Liver (tissue), 3 donors: ENCODE results near the gene VWDE.

ENCODE experiments used
- ATF3 ChIP-seq: IDR thresholded peaks from 2 replicates; pipeline ENCODE4 v1.6.1; 2016; ENCODE audit warnings: antibody characterized with exemption
- CTCF ChIP-seq: fragments of 150-350 bp; IDR thresholded peaks from 2 replicates; pipeline ENCODE4 v1.5.1; 2017; ENCODE audit warnings: improper control_type of control experiment, low read depth, low read length; ENCODE audit not compliant: missing input control
- FOXA1 ChIP-seq: IDR thresholded peaks from 2 replicates; pipeline ENCODE4 v1.6.1; 2016; ENCODE audit warnings: antibody characterized with exemption
- GABPA ChIP-seq, 2 donors: IDR thresholded peaks in 1 of 2; conservative IDR thresholded peaks in 1 of 2; 2 replicates each; pipeline ENCODE4 v1.6.1; 2016; ENCODE audit warnings: antibody characterized with exemption in 2 of 2, mild to moderate bottlenecking in 1 of 2, moderate library complexity in 1 of 2
- MAX ChIP-seq: IDR thresholded peaks from 2 replicates; pipeline ENCODE4 v1.6.1; 2016; ENCODE audit warnings: antibody characterized with exemption
- NR2F2 ChIP-seq: IDR thresholded peaks from 2 replicates; pipeline ENCODE4 v1.6.1; 2016; ENCODE audit warnings: antibody characterized with exemption
- RAD21 ChIP-seq, 2 donors: IDR thresholded peaks; 2 replicates each; pipeline ENCODE4 v1.6.1; 2016; ENCODE audit warnings: antibody characterized with exemption in 2 of 2, mild to moderate bottlenecking in 2 of 2
- REST ChIP-seq: IDR thresholded peaks from 2 replicates; pipeline ENCODE4 v1.6.1; 2016; ENCODE audit warnings: antibody characterized with exemption, mild to moderate bottlenecking
- RXRA ChIP-seq, 2 donors: IDR thresholded peaks; 2 replicates each; pipeline ENCODE4 v1.6.1; 2017 to 2018; ENCODE audit warnings: antibody characterized with exemption in 2 of 2, mild to moderate bottlenecking in 1 of 2
- TAF1 ChIP-seq: conservative IDR thresholded peaks from 2 replicates; pipeline ENCODE4 v1.6.1; 2016; ENCODE audit warnings: antibody characterized with exemption, mild to moderate bottlenecking
- YY1 ChIP-seq: IDR thresholded peaks from 2 replicates; pipeline ENCODE4 v1.6.1; 2016; ENCODE audit warnings: antibody characterized with exemption, mild to moderate bottlenecking
- TF ChIP-seq, protein P1 (sequence below): IDR thresholded peaks from 2 replicates; pipeline ENCODE4 v1.6.1; 2016; ENCODE audit warnings: antibody characterized with exemption
- donor health status: healthy.
- donor health status: healthy.

GRCh38 chr7:12281038-12281437, 122.6 kb downstream of the VWDE start:
- TF ChIP-seq CTCF (no peak), REST (no peak), TAF1 (no peak), GABPA (IDR thresholded peaks at IDR 0.05 in 1 of 2, conservative IDR thresholded peaks at IDR 0.05 in 1 of 2) (no peak), MAX (no peak), YY1 (no peak), RXRA (IDR thresholded peaks at IDR 0.05) (no peak), ATF3 (no peak), RAD21 (IDR thresholded peaks at IDR 0.05) (no peak), NR2F2 (no peak), FOXA1 (no peak)
- TF ChIP-seq, protein P1, sequence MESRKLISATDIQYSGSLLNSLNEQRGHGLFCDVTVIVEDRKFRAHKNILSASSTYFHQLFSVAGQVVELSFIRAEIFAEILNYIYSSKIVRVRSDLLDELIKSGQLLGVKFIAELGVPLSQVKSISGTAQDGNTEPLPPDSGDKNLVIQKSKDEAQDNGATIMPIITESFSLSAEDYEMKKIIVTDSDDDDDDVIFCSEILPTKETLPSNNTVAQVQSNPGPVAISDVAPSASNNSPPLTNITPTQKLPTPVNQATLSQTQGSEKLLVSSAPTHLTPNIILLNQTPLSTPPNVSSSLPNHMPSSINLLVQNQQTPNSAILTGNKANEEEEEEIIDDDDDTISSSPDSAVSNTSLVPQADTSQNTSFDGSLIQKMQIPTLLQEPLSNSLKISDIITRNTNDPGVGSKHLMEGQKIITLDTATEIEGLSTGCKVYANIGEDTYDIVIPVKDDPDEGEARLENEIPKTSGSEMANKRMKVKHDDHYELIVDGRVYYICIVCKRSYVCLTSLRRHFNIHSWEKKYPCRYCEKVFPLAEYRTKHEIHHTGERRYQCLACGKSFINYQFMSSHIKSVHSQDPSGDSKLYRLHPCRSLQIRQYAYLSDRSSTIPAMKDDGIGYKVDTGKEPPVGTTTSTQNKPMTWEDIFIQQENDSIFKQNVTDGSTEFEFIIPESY: no peak
